ENCODE data around the gene FAM120B.
A peak's percentile ranks its signal among the peaks of the same experiment; 100 is the strongest.

Gene FAM120B

DNA sequence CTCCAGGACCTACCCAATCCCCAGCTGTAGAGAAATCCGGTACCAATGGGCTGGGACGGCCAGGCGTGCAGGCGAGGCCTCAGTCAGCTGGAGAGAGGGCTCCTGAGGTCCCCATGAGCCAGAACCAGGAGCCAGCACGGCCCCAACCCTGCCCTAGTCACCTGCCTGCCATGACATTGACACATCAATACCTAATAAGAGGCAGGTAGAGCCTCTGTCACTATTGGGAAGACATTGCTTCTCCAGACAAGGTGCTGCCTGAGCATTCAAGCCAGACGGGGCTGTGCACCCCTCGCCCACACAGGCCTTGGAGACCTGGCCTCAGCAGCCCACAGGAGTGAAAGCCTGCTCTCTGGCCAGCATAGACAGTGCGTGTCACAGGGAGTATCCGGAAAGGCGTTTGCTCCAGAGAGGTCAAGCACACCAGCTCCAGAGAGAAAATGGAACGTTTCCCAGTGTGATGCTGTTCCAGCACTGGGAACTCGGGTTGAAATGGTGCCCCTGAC is 19.1 kb upstream of the FAM120B start:
- no peak for DNase-seq

DNA sequence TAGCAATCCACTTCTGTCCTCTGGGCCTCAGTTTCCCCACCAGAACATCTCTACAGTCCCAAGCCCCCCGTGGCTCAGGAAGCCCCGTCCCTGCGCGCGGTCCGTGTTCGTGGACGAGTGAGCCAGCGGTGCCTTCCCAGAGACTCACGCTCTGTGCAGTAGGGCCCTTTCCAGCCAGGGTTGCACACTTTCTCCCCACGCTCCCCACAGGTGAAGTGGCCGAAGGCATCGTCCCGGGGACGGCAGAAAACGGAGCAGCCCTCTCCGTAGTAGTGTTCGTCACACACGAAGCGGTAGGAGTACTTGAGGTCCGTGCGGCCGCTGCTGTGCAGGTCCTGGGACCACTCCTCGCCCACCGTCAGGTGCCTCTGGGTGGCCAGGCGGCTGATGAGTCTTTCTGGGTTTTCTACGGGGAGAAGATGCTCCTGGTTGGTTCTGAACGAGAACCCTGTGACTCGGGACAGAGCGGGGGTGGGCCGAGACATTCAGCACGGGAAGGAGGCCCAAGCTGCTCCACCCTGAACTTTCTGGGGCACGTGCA is 18.4 kb upstream of the FAM120B start:
- DNase-seq: no peak

DNA sequence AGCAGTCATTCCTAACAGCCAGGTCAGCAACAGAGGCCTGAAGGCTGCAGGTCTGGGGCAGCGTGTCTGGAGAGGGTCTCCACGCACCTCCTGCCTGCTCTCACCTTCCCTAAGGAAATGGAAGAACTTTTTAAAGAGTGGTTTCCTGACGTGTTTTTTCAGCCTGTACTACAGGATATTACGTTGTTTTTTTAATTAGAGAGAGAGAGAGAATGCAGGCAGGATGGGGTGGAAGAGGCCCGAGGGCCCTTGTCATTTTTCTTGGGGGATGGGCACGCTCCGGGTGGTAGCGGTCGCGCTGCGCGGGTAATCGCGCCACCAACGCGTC is 17.7 kb upstream of the FAM120B start:
- peak; percentile 15 for DNase-seq

DNA sequence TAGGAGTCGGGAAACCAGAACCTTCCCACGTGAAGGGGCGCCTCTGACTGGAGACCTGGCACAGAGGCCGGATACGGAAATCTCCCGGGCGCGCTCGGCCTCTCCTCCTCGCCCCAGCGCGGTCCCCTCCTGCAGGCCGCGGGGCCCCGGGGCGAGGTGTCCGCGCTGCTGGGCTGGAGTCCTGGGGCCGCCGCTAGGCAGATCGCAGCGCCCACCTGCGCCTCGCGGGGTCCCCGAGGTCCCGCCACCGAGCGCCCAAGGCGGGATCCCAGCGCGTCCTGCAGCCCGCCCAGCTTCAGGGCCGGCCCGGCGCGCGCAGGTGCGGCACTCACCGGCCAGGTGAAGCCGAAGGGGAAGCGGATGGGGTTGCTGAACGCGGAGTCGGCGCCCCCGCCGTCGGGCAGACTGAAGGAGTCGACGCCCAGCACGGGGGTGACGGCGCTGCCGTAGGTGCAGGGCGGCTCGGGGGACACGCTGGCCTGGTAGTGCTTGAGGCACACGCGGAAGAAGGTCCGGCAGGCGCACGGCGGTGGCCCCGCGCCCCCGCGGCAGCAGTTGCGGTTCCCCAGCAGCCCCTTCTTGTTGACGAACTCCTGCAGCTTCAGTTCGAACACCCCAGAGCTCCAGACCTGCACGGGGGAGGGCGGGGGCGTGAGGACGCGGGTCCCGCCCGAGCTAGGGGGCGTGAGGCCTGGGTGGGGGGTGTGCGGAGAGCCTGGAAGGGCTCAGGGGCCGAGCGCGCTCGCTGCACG is 17.2 kb upstream of the FAM120B start:
- no peak for DNase-seq

DNA sequence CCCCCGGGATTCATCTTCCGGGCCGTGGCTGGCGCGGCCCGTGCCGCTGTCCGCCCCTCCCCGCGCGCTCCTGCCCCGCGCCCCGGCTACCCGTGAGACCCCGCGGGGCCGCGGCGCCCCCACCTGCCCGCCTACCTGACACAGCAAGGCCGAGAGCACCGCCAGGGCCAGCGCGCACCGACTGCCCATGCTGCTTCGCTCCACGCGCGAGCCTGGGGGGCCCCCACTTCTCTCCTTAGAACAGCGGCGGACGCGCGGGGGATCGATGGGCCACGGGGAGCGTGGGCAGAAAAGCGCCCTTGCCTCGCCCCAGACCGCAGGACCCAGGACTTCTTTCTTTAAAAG is 16.6 kb upstream of the FAM120B start:
- DNase-seq: no peak

DNA sequence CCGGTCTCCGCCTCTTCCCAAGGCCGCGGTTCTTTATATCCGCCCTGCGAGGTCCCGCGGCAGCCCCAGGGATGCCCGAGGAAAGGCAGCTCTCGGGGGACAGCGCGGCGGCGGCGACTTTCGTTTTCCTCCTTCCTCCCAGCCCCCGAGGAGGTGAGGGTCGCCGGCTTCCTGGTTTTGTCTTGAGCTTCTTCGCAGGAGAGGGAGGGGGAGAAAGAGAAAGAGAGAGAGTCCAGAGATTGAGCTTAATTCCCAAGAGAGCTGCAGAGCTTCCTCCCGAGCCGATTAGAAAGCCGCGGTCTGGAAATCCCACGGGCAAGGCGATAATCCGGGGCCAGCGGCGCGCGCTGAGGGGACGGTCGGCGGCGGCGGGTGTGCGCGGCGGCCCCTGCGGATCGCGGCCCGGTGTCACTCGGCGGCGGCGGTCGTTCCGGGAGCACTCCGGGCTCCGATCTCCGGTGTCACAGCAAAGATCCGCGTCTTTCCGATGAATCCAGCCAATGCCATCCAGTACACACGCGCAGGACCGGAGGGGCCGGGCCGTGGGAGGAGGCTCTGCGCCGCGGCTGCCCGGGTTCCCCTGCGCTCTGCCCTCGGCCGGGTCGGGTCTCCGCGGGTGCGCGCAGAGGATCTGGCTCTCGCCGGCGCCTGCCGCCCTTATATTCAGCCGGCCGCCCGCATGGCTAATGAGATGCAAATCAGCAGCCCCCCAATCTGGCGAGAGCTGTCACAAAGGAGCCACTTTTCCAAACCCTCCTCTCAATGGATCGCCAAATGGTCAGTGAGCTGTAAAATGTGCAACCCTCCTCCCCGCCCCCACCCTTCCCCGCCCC is 16.0 kb upstream of the FAM120B start, which contains the start of gene DLL1:
TSS of gene DLL1 (minus strand) at position 783 of the 833 bp plus-strand sequence. CDS start 939 bp downstream, outside the sequence.
- DNase-seq: peak; percentile 81

DNA sequence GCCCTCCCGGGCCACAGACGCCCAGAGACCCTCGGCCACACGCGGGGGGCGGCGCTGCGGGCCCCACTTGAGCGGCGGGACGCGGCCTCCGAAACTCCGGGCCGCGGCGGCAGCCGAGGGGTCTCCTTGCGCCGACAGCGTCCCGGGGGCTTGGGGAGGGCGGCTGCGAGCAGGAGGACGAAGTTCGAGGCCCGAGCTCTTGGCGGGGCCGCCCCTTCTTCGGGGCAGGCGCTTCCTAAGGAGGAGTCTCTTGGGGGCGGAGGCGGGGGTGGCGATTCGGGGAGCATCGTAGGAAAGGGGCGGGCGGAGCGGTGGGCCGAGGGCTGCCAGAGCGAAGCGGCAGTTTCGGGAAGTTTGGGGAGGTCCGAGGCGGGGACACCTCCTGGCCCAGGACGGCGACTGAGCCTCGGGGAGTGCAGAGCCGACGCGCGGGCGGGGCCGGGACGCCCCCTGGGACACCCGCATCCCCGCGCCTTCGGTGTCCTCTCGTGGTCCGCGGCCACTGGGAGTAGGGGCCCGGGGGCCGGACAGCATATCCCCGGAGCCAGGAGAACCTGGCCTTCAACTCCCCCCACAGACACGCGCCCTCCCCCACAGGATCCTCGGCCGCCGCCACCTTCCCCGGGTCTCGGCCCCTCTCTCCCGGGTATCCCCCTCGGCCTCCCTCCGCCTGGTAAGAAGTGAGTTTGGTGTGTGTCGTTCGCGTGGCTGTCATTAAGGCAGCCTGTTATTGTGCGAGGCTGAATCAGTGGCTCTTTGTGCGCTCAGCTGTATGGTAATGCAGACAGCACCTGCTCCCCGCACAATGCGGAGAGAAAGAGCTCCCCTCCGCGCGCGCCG is 15.1 kb upstream of the FAM120B start:
- peak; percentile 72 for DNase-seq

DNA sequence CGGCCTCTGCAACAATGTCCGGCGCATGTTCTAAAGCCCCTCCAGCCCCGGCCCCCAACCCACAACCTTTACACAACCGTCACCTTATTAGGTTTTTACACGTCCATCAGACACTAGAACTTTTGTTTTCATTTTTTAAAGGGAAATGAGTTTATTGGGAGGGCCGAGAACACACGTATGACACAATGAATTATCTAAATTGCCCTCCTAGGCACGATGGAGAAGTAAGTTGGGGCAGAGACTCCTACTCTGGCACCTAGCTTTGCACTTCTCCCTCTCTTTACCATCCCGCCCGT is 14.5 kb upstream of the FAM120B start:
- DNase-seq: no peak

DNA sequence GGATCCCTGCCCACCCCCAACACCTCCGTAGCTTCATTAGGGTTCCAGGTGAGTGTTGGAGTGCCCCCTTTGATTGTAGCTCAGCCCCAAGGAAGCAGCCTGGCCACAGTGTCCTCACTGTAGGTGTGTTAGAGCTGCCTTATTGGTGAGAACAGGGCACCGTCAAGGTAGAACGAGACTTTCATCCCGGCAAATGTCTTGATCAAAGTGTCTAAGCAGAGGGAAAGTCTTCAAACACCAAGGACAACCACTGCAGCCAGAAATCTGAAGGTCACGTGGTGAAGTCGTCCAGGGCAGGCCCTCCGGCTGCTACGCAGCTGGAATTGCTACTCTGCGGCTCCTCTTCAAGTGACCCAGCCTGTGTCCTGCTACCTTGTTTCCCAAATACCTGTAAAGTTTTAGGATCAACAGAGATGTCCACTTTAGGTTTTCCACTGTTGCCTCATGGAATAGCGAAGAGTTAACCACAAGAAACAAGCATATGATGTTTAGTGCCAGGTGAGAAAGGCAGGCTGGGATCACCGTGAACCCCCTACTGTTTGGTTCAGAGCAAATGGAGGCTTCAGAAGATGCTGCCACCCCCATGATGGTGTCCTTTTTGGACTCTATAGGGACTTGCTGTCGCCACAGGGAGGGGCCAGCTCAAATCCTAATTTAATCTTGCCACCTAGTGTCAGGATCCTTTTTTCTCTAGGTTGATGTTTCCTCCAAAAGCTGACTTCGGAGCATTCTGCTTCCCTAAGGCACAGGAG is 14.0 kb upstream of the FAM120B start:
- DNase-seq: peak; percentile 66

DNA sequence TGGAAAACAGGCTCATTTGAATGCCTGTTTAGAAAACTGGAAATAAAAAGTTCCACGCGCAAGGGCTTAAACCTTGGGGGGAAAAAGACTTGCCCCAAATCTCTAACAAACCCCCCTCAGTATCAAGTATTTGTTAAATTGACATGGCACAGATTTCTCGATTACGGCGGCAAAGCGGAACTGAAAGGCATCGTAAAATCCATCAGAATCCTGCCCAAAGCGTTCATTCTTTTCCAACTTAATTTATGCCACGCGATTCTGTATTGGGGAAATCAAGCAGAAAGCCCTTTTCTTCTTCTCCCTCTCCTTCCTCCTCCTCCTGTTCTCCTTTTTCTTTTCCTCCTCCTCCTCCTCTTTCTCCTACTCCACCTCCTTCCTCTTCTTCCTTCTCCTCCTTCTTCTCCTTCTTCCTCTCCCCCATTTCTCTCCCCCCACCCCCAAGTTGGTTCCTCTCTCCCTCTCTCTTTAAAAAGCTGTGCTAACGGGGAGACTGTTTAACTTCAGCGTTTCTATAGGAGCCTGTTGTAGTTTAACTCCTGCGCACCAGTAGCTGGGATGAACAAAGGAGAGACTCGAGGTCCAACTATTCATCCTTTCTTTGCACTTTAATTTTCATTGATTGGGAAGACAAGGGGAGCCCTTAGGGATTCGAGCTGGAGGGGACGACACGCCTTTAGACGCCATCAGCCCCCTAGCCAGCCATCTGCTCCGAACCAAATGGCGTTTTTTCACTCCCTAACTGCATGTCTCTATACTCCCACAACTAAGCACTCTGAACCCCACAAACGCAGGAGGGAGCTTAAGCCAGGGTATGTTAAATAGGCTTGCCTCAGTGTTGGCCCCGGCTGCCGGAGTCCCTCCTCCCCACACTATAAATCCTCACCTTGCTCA is 13.0 kb upstream of the FAM120B start:
- DNase-seq: no peak

DNA sequence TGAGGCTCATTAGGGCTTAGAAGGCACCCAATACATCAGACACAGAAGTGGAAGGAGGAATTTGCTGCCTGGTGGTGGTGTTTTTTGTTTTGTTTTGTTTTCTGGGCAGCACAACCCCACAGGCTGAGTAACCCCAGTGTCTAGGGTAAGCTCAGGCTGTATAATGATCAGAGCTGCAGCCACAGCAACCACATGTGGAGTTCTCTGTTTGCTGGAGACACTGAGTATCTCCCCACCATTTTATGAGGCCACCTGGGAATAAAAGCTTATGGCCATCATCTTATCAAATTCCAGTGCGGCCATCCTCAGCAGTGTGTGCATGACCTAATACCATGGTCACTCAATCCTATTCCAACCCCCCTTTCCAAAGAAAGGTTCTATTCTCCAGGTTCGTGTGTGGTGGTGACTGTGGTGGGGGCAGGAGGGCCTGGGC is 12.2 kb upstream of the FAM120B start:
- no peak for DNase-seq

DNA sequence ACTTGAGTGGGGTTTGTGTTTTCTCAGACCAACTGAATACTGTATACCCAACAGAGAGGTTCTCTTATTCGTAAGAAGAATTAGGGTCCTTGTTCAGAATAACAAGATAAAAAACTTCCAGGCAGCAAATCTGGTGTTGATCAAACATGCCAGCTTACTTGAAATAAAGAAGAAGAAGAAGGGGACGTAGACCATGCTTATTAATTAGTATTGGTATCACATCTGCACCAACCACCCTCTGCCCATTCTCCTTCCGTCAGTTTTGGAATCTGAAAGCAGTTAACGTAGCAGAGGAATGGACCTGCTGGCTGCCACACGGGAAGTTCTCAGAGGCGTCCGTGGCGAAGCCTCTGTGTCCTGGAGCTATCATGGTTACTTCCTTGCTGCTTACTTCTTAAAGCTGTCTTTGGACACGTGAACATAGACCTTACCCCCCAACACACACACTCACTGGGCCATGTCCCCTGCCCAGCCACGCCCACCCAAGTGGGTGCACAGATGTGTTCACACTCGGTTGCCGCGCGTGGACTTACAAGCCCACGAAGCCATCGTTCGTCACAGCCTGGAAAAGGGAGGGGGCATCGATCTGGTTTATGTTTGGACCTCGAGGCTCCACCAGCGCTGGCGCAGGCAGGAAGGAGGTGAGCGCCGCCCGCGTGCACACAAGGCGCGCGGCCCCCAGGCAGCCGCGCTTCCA is 11.6 kb upstream of the FAM120B start:
- DNase-seq: peak; percentile 49

DNA sequence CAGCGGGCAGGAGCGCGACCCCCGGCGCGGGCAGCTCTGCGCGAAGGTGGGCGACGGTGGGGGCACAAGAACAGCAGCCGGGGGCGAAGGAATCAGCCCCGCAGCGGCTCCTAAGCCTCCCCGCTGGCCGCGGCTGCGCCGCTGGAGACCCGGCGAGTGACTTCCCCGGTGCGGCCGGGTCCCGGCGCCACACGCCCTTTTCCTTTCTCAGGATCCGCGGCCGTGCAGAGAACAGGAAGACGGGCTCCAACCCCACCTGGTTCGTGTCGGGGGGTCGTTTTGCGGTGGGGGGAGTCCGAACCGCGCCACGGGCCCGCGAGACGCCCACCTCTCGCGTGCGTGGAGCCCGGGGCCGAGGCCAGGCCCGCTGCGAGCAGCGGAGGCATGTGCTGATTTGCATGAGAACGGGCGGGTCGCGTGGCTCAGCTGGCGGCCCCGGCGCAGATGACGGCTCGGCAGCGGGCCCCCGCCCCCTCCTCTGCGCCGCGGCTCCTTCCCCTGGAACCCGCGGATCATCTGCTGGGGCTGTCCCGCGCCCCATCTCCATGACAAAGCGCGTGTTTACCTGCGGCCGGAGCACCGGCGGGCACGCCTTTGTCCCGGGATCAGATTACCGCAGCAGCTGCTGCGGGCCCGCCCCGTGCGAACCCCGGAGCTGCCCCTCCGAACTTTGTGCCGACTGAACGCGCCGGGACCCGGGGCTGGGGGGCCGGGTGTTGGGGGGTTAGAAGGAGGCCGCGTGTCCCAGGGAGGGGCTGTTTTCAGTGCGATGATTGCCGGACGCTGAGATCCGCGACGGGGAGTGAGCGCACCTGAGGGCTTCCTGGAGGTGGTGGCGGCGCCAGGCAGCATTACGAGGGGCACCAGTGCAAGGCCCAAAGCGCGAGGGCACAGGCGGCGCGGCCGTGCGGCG is 10.8 kb upstream of the FAM120B start:
- peak; percentile 43 for DNase-seq

DNA sequence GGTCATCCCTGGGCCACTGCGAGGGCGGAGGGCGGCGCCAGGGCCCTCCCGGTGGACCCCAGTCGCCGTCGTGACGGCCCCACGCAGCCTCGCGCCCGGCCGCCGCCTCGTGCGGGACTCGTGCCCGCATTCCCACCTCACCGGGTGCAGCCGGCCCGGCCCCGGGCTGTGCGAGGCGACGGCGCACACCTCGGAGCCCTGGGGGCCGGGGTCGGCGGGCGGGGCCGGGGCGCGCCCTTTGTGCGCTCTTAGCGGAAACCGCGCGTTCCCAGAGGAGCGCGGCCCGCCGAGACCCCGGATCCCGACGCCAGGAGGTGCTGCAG is 10.2 kb upstream of the FAM120B start:
- no peak for DNase-seq

DNA sequence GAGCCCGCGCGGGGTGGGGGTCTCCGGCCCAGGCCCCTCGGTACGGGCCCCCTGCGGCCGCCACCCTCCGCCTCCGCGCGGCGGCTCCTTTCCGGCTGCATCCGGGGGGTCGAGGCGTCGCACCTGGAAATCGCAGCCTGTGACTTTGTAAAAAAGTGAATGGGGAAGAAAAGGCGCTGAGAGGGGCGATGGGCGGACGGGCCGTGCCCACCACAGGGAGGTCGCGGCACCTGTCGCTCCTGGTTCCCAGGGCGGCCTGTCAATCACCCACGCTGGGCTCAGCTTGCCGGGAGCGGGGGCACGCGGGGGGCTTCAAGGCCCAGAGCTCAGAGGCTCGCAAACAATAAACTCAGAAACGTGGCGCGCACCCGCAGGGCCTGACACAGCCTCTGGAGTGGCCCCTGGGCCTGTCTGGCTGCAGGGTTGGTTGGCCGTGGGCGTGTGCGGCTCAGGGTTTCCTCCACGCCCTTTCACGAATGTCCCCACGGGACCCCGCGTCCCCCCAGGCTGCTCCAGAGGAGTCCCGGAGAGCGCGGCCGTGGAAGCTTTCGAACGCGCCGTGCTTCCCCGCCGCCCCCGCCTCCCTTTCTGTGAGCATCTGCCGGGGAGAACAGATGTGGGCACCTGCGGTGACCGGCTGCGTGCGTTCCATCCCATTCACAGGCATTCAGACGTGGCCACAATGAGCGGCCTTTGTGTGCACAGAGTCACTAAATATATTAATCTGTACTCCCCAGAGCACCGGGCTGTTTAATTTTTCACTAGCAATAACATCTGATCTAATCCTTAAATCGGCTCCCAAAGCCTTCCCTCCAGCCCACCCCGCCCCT is 9.6 kb upstream of the FAM120B start:
- DNase-seq: peak; percentile 48

DNA sequence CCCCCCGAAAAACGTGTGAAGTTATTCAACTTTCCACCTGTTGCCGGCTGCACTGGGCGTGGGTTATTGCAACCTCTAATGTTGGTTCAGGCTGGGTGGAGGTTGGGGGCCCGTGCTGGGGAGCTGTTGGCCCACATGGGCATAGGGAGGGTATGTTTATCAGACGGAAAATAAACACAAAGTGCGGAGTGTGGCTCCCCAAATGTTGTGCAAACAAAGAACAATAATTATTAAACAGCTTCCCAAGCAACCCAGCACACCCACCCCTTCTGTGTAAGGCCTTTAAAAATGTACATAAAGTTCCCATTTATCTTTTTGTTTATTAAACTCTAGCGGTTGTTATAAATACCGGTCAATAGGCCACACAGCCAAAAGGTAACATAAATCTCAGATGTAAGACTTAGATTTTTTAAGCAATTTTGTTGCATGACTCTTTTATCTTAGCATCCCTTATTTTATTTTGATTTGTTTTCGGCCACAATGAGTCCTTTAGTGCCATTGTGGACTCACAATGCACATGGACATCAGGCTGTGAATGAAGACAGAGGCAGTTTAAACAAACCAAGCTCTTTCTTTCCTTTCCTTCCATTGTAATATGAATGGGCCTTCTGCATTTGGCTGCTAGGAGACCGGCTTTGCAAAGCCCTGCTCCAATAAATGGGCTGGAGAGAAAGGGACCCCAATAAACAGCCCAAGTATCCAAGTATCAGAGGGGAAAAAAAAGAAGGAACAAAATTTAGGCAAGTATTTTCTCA is 8.8 kb upstream of the FAM120B start:
- DNase-seq: no peak

DNA sequence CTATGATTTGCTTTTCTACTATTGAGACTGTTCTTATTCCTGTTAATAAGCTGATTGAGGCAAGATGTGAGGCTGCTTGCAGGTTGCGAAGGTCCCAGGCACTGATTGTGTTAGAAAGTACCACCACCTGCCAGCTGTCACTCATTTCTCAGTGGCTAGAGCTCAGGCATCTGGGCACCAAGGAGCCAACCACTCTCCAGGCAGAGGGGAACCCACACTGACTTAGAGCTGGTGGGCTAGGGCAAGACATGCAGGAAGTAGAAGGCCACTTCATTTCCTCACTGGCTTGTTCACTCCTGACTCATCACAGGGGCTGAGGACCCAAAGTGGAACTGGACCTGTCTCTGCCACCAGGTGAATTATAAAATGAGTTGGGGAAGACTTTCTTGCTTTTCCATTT is 7.9 kb upstream of the FAM120B start:
- DNase-seq: no peak

DNA sequence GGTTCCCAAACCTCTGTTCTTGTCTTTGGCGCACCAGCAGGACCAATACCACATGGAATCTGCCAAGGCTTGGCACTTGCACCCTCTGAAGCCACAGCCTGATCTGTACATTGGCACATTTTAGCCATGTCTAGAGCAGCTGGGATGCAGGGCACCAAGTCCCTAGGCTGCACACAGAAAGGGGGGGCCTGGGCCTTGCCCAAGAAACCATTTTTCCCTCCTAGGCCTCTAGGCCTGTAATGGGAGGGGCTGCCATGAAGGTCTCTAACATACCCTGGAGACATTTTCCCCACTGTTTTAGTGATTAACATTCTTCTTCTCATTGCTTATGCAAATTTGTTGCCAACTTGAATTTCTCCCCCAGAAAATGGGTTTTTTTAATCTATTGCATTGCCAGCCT is 5.4 kb upstream of the FAM120B start:
- no peak for DNase-seq

Data from DMS79 treated with DMSO at 0.1 percent for 48 hours (cell line).